Measurements from ENCODE around the gene SSTR1.

The SSTR1 gene

DNA sequence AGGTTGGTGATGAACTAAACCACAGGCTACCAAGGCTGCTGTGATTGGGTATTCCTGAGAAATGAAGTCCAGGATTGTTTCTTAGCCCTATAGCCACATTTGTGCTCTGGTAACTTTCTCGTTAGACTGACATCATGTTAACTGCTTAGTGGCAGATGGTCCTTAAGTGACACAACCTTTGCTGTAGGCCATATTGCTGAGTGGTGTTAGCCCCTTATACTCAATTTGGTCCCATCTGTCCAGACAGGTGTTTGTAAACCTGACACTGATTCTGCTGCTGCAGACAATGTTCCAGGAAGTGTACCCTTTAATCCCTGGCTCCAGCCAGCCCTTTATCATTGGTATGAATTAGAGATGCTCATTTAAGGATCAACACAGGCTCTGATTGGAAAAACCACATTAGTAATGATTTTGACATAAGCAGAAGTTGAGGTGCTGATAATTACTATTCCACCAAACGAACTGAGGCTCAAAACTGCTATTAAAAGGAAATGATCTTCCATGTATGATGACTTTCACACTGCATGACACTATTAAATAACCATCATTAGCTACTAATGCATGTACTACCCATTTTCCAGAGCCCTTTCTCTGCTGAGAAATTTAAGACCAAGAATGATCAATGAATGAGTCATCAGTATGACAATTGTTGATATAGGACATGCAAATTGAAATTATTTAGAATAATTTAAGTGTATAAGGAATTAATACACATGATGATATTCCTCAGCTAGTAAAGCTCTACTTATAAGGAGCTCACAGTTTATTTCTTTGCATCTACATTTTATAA is 3.6 kb upstream of the SSTR1 start:
- Histone ChIP-seq H3K27ac (ENCODE audit: low read length) (no peak overlapping the region), H3K9me3 (ENCODE audit: insufficient read depth, low read depth, low read length) (0 out of 2 replicates have a peak, but pooled peaks cover 5% of the 10 kb centered on the region), H3K4me3 (ENCODE audit: low read length) (no peak overlapping the region), H3K9ac (ENCODE audit: low read depth, low read length) (no peak overlapping the region), H3K36me3 (ENCODE audit: insufficient read depth, low read depth, low read length) (peaks cover 23% of the 10 kb centered on the region), H3K4me1 (ENCODE audit: insufficient read depth, low read length) (peaks cover 3% of the 10 kb centered on the region; the same call in 1 of the 2 replicates), H3K27me3 (ENCODE audit: insufficient read depth, low read length) (peaks cover 42% of the 10 kb centered on the region)

DNA sequence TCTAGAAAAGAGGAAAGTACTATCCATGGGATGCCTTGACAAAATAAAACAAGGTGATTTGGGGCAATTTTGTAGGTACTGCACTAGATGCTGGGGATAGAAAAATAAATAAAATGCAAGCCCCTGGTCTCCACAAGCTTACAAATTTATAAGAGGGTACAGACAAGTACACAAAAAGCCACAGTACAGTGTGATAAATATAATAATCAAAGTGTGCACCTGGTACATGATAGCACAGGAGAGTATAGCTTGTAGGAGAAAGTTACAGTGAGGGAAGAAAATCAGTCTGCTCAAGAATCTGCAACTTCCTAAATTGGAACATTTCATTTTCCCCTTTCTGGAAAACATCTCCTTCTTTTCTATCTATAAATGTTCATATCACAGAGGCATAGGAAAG is 3.0 kb upstream of the SSTR1 start:
- Histone ChIP-seq H3K27me3 (ENCODE audit: insufficient read depth, low read length) (peaks cover 47% of the 10 kb centered on the region), H3K27ac (ENCODE audit: low read length) (no peak overlapping the region), H3K4me1 (ENCODE audit: insufficient read depth, low read length) (peaks cover 3% of the 10 kb centered on the region; the same call in 1 of the 2 replicates)

DNA sequence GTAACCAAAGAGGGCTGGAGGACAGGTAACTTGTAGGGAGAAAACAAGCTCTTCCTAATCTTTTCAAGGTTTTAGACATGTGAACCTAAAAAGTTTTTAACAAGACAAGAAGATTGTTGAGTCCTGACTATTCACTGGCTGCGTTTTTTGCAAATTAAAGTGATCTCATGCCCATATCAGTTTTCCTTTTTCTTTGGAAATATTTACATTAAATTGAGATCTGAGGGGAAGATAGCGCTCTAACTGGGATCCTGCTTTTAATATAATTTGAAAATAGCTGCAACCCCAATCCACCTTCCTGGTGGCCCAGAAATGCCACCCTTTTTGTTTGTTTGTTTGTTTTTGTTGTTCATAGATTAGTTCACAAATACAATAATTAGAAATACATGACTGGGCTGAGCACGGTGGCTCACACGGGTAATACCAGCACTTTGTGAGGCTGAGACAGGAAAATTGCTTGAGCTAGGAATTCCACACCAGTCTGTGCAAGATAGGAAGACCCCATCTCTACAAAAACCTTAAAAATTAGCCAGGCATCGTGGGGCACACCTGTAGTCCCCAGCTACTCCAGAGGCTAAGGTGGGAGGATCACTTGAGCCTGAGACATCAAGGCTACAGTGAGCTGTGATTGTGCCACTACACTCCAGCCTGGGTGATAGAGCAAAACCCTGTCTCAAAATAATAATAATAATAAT is 2.4 kb upstream of the SSTR1 start:
- Histone ChIP-seq H3K4me1 (ENCODE audit: insufficient read depth, low read length) (peaks cover 3% of the 10 kb centered on the region; the same call in 1 of the 2 replicates), H3K9ac (ENCODE audit: low read depth, low read length) (no peak overlapping the region), H3K36me3 (ENCODE audit: insufficient read depth, low read depth, low read length) (peaks cover 12% of the 10 kb centered on the region), H3K27me3 (ENCODE audit: insufficient read depth, low read length) (peaks cover 53% of the 10 kb centered on the region), H3K9me3 (ENCODE audit: insufficient read depth, low read depth, low read length) (0 out of 2 replicates have a peak, but pooled peaks cover 7% of the 10 kb centered on the region), H3K4me3 (ENCODE audit: low read length) (no peak overlapping the region), H3K27ac (ENCODE audit: low read length) (no peak overlapping the region)

More for the DNA sequence above, 3.0 kb upstream of the SSTR1 start:
- Histone ChIP-seq H3K4me3 (ENCODE audit: low read length) (no peak overlapping the region), H3K9me3 (ENCODE audit: insufficient read depth, low read depth, low read length) (0 out of 2 replicates have a peak, but pooled peaks cover 5% of the 10 kb centered on the region), H3K36me3 (ENCODE audit: insufficient read depth, low read depth, low read length) (peaks cover 17% of the 10 kb centered on the region), H3K9ac (ENCODE audit: low read depth, low read length) (no peak overlapping the region)

DNA sequence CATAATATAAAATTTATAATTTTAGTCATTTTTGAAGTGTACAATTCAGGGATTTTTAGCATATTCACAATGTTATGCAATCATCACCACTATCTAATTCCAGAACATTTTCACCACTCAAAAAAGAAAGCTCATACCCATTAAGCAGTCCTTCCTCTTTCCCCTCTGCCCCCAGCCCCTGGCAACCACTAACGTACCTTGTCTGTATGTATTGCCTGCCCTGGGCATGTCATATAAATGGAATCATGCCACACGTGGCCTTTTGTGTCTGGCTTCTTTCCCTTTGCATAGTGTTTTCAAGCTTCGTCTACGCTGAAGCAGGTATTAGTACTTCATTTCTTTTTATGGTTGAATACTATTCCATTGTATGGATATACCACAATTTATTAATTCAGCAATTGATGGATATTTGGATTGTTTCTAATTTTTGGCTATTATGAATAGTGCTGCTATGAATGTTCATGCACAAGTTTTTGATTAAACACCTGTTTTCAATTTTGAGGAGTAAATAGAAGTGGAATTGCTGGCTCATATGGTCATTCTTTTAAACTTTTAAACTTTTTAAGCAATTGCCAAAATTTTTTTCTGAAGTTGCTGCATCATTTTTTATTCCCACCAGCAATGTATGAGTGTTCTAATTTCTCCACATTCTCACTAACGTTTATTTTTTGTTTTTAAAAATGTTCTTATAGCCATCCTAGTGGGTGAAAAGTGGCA is 1.6 kb upstream of the SSTR1 start:
- H3K4me1 ChIP-seq (ENCODE audit: insufficient read depth, low read length): peaks cover 3% of the 10 kb centered on the region; the same call in 1 of the 2 replicates
- H3K27me3 ChIP-seq (ENCODE audit: insufficient read depth, low read length): peaks cover 61% of the 10 kb centered on the region
- no peak overlapping the region for H3K4me3 ChIP-seq (ENCODE audit: low read length)
- H3K36me3 ChIP-seq (ENCODE audit: insufficient read depth, low read depth, low read length): peaks cover 4% of the 10 kb centered on the region; the same call in 1 of the 2 replicates
- no peak overlapping the region for H3K27ac ChIP-seq (ENCODE audit: low read length)
- H3K9ac ChIP-seq (ENCODE audit: low read depth, low read length): no peak overlapping the region
- H3K9me3 ChIP-seq (ENCODE audit: insufficient read depth, low read depth, low read length): 0 out of 2 replicates have a peak, but pooled peaks cover 7% of the 10 kb centered on the region

DNA sequence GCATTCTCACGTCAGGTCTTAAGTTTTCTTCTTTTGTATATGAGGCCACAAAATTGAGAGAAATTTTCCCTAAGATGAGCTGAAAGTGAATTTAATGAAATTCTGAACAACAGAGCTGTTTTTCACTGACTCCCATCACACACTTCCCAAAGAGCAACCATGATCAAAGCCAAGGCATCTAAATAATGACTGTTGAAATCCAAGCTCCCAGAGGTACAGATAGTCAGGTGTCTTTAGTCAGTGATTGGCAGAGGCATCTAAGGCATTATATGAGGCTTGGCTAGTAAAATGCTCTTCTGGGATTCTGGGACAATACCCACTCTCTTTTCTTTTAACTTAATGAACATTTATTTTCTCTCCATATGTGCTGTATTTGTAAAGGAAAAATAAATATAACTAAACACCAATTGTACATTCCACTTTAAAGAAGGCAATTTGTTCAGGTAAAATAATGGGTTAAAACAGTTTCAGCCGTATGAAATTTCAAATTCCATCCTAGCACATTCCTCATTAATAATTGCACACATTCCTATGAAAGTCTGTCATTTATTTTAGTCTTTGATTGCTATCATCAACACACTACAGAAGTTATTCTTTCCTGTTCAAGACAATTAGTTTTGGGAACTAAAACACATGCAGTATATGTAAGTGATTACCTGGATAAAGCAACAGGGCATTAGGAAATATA is 871 bp upstream of the SSTR1 start:
- Histone ChIP-seq H3K4me1 (ENCODE audit: insufficient read depth, low read length) (peaks cover 3% of the 10 kb centered on the region; the same call in 1 of the 2 replicates), H3K4me3 (ENCODE audit: low read length) (no peak overlapping the region), H3K9ac (ENCODE audit: low read depth, low read length) (no peak overlapping the region), H3K27me3 (ENCODE audit: insufficient read depth, low read length) (peaks cover 69% of the 10 kb centered on the region), H3K27ac (ENCODE audit: low read length) (no peak overlapping the region), H3K36me3 (ENCODE audit: insufficient read depth, low read depth, low read length) (no peaks in the 10 kb centered on the region), H3K9me3 (ENCODE audit: insufficient read depth, low read depth, low read length) (0 out of 2 replicates have a peak, but pooled peaks cover 7% of the 10 kb centered on the region)

DNA sequence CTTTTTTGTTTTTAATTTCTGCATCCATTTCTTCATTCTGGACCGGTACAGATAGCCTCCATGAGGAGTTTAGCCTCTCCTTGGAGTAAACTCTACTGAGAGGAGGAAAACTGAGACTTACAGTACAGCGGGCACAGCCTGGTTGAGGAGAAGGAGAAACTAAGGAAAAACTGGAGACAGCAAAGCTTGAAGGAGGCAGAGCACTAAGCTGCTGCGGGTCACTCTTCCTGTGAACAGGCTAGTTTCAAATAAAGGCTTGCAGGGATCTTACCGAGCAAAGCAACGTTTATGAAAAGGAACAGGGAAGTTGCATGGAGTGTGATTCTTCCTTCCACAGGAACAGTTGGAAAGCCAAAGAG is 348 bp upstream of the SSTR1 start:
- 0 out of 2 replicates have a peak, but pooled peaks cover 7% of the 10 kb centered on the region for H3K9me3 ChIP-seq (ENCODE audit: insufficient read depth, low read depth, low read length)
- peaks cover 3% of the 10 kb centered on the region; the same call in 1 of the 2 replicates for H3K4me1 ChIP-seq (ENCODE audit: insufficient read depth, low read length)

DNA sequence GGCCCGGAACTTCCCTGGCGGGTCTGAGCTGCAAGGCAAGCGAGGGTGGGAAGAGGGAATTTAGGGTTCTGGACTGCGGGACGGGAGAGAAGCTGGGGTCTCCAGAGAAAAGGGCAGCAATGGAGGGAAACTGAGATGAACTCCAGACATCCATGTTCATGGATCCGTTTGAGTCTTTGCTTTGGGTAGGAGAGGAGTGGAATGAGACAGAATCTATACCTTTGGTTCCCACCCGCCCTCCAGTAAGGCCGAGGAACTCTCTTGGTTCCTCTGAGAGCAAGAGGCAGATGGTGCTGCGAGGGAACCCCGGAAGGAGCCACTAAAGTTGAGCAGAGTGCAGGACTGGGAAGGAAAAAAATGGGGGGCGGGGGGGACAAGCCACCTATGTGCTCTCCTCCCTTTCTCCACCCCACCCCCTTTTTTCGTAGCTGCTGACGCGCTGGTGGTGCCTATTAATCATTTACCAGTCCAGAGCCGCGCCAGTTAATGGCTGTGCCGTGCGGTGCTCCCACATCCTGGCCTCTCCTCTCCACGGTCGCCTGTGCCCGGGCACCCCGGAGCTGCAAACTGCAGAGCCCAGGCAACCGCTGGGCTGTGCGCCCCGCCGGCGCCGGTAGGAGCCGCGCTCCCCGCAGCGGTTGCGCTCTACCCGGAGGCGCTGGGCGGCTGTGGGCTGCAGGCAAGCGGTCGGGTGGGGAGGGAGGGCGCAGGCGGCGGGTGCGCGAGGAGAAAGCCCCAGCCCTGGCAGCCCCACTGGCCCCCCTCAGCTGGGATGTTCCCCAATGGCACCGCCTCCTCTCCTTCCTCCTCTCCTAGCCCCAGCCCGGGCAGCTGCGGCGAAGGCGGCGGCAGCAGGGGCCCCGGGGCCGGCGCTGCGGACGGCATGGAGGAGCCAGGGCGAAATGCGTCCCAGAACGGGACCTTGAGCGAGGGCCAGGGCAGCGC is 1.2 kb downstream of the SSTR1 start:
- H3K36me3 ChIP-seq (ENCODE audit: insufficient read depth, low read depth, low read length): no peaks in the 10 kb centered on the region
- peaks cover 3% of the 10 kb centered on the region; the same call in 1 of the 2 replicates for H3K4me1 ChIP-seq (ENCODE audit: insufficient read depth, low read length)
- H3K27ac ChIP-seq (ENCODE audit: low read length): no peak overlapping the region
- H3K9me3 ChIP-seq (ENCODE audit: insufficient read depth, low read depth, low read length): 0 out of 2 replicates have a peak, but pooled peaks cover 7% of the 10 kb centered on the region
- H3K4me3 ChIP-seq (ENCODE audit: low read length): peak overlapping the region; percentile 43
- no peak overlapping the region for H3K9ac ChIP-seq (ENCODE audit: low read depth, low read length)
- H3K27me3 ChIP-seq (ENCODE audit: insufficient read depth, low read length): peaks cover 89% of the 10 kb centered on the region

More for the DNA sequence above, 348 bp upstream of the SSTR1 start:
- Histone ChIP-seq H3K9ac (ENCODE audit: low read depth, low read length) (no peak overlapping the region), H3K27me3 (ENCODE audit: insufficient read depth, low read length) (peaks cover 74% of the 10 kb centered on the region), H3K27ac (ENCODE audit: low read length) (no peak overlapping the region), H3K4me3 (ENCODE audit: low read length) (peak overlapping the region; percentile 43; the same call in 1 of the 2 replicates), H3K36me3 (ENCODE audit: insufficient read depth, low read depth, low read length) (no peaks in the 10 kb centered on the region)

DNA sequence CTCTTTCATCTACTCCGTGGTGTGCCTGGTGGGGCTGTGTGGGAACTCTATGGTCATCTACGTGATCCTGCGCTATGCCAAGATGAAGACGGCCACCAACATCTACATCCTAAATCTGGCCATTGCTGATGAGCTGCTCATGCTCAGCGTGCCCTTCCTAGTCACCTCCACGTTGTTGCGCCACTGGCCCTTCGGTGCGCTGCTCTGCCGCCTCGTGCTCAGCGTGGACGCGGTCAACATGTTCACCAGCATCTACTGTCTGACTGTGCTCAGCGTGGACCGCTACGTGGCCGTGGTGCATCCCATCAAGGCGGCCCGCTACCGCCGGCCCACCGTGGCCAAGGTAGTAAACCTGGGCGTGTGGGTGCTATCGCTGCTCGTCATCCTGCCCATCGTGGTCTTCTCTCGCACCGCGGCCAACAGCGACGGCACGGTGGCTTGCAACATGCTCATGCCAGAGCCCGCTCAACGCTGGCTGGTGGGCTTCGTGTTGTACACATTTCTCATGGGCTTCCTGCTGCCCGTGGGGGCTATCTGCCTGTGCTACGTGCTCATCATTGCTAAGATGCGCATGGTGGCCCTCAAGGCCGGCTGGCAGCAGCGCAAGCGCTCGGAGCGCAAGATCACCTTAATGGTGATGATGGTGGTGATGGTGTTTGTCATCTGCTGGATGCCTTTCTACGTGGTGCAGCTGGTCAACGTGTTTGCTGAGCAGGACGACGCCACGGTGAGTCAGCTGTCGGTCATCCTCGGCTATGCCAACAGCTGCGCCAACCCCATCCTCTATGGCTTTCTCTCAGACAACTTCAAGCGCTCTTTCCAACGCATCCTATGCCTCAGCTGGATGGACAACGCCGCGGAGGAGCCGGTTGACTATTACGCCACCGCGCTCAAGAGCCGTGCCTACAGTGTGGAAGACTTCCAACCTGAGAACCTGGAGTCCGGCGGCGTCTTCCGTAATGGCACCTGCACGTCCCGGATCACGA is 2.2 kb downstream of the SSTR1 start:
- Histone ChIP-seq H3K9me3 (ENCODE audit: insufficient read depth, low read depth, low read length) (0 out of 2 replicates have a peak, but pooled peaks cover 7% of the 10 kb centered on the region), H3K4me1 (ENCODE audit: insufficient read depth, low read length) (peaks cover 8% of the 10 kb centered on the region; the same call in 1 of the 2 replicates), H3K27me3 (ENCODE audit: insufficient read depth, low read length) (peaks cover 98% of the 10 kb centered on the region), H3K36me3 (ENCODE audit: insufficient read depth, low read depth, low read length) (no peaks in the 10 kb centered on the region), H3K27ac (ENCODE audit: low read length) (no peak overlapping the region), H3K9ac (ENCODE audit: low read depth, low read length) (no peak overlapping the region), H3K4me3 (ENCODE audit: low read length) (peak overlapping the region; percentile 43; the same call in 1 of the 2 replicates)

DNA sequence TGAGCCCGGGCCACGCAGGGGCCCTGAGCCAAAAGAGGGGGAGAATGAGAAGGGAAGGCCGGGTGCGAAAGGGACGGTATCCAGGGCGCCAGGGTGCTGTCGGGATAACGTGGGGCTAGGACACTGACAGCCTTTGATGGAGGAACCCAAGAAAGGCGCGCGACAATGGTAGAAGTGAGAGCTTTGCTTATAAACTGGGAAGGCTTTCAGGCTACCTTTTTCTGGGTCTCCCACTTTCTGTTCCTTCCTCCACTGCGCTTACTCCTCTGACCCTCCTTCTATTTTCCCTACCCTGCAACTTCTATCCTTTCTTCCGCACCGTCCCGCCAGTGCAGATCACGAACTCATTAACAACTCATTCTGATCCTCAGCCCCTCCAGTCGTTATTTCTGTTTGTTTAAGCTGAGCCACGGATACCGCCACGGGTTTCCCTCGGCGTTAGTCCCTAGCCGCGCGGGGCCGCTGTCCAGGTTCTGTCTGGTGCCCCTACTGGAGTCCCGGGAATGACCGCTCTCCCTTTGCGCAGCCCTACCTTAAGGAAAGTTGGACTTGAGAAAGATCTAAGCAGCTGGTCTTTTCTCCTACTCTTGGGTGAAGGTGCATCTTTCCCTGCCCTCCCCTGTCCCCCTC is 3.0 kb downstream of the SSTR1 start:
- peaks cover 8% of the 10 kb centered on the region; the same call in 1 of the 2 replicates for H3K4me1 ChIP-seq (ENCODE audit: insufficient read depth, low read length)
- H3K36me3 ChIP-seq (ENCODE audit: insufficient read depth, low read depth, low read length): no peaks in the 10 kb centered on the region
- H3K9ac ChIP-seq (ENCODE audit: low read depth, low read length): no peak overlapping the region
- peaks cover 99% of the 10 kb centered on the region for H3K27me3 ChIP-seq (ENCODE audit: insufficient read depth, low read length)
- H3K9me3 ChIP-seq (ENCODE audit: insufficient read depth, low read depth, low read length): 0 out of 2 replicates have a peak, but pooled peaks cover 7% of the 10 kb centered on the region
- H3K4me3 ChIP-seq (ENCODE audit: low read length): peak overlapping the region; percentile 23
- H3K27ac ChIP-seq (ENCODE audit: low read length): no peak overlapping the region
